ENCODE measurements around the gene ADAM10. TPM values are rescaled to one million over a fixed set of nuclear protein-coding genes. Genes with fewer than 3 reads are reported as not detected.

The ADAM10 gene
- total and polyA plus RNA-seq, 2 of the 8 experiments (the other 6 are each of a cell fraction or from before 2014, with no cell fraction given), result 46.5 to 163 TPM

DNA sequence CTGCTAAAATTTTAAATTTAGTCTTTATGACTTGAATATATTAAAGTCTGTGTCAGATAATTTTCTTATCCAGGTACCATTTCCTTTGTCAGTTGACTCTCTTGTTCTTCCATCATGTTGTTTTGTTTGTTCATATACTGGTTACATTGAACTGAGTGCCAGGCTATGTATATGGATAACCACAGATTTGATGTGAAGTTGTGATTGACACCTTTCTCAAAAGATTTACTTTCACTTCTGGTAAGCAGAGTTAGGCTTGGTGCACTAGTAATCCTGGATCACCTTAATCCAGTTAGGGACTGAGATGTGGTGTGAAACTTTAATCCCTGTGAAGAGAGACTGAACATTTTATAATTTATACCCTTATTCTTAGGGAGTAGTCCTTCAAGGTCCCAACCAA lies 99.4 kb downstream of the ADAM10 start:
- DNase-seq (ENCODE audit: low read depth in 1 of 2, low spot score in 2 of 2), result no peak
- Histone ChIP-seq H3K14ac (ENCODE audit: insufficient read length) (no peak overlapping the region), H2AFZ (ENCODE audit: low read length) (no peak overlapping the region), H4K91ac (replicated peaks; ENCODE audit: insufficient read length, low read length) (no peak overlapping the region), H3K27me3 (replicated peaks in 1 of 4; ENCODE audit: control insufficient read depth in 3 of 4, extremely low read depth in 1 of 4, insufficient read depth in 3 of 4, low read length in 3 of 4) (no peaks in the 10 kb centered on the region), H2BK20ac (ENCODE audit: low read length) (no peak overlapping the region), H2BK120ac (replicated peaks; ENCODE audit: low read depth, low read length) (no peak overlapping the region), H3K4me3 (ENCODE audit: extremely low read depth in 1 of 4, insufficient read depth in 2 of 4, low read depth in 3 of 4, low read length in 4 of 4) (no peak overlapping the region), H3K36me3 (ENCODE audit: control insufficient read depth in 2 of 4, insufficient read depth in 4 of 4, low read length in 3 of 4) (peaks cover 0 to 6% (median 0%) of the 10 kb centered on the region in 4 experiments; a peak in 1 of 8 replicates), H3K4me1 (replicated peaks in 1 of 4; ENCODE audit: control insufficient read depth in 3 of 4, insufficient read depth in 4 of 4, low read length in 3 of 4) (no peaks in the 10 kb centered on the region), H3K18ac (ENCODE audit: extremely low read depth, low read length) (no peak overlapping the region), H4K5ac (ENCODE audit: insufficient read length, low read depth, low read length) (no peak overlapping the region), H2AK5ac (ENCODE audit: low read depth, low read length) (no peak overlapping the region), H4K20me1 (replicated peaks in 1 of 2; ENCODE audit: control insufficient read depth in 1 of 2, insufficient read depth in 2 of 2, low read length in 2 of 2) (no peaks in the 10 kb centered on the region), H3K23me2 (ENCODE audit: low read depth, low read length) (no peaks in the 10 kb centered on the region), H3K79me2 (ENCODE audit: control insufficient read depth in 1 of 2, insufficient read depth in 2 of 2, low read length in 2 of 2) (no peaks in the 10 kb centered on the region), H3K23ac (ENCODE audit: insufficient read length) (peak overlapping the region; percentile 52), H3K4me2 (ENCODE audit: insufficient read depth in 1 of 2, low read depth in 2 of 2, low read length in 2 of 2) (no peak overlapping the region), H2BK12ac (ENCODE audit: low read depth, low read length) (no peak overlapping the region), H3K27ac (ENCODE audit: low read depth, low read length) (no peak overlapping the region), H4K8ac (ENCODE audit: extremely low read depth, insufficient read depth, low read length) (no peak overlapping the region), H3K9ac (replicated peaks in 1 of 4; ENCODE audit: extremely low read depth in 1 of 4, low read depth in 3 of 4, low read length in 3 of 4) (no peak overlapping the region), H2BK15ac (ENCODE audit: low read length) (no peak overlapping the region), H3K4ac (replicated peaks; ENCODE audit: insufficient read length, low read depth, low read length) (no peak overlapping the region), H3K56ac (replicated peaks; ENCODE audit: insufficient read length, low read depth, low read length) (no peak overlapping the region), H3K9me3 (ENCODE audit: insufficient read depth in 2 of 2, low read depth in 1 of 2, low read length in 1 of 2) (no peaks in the 10 kb centered on the region), H2BK5ac (ENCODE audit: low read depth, low read length) (no peak overlapping the region), H3K79me1 (ENCODE audit: low read depth, low read length) (no peaks in the 10 kb centered on the region)
- POLR2A ChIA-PET (ENCODE audit: partially characterized antibody), result no interaction called here
- TF ChIP-seq SP4 (IDR thresholded peaks at IDR 0.05; ENCODE audit: low read length) (no peak), RAD21 (IDR thresholded peaks at IDR 0.05 in 1 of 2, conservative IDR thresholded peaks at IDR 0.05 in 1 of 2; ENCODE audit: low read depth in 2 of 2, low read length in 2 of 2) (no peak), SP1 (IDR thresholded peaks at IDR 0.05; ENCODE audit: low read depth, low read length) (no peak)
- FAIRE-seq, result no peak
- CTCF ChIA-PET (ENCODE audit: partially characterized antibody), result no interaction called here

All from H1 (cell line).